Thymus (tissue), 11 donors: Measurements from ENCODE around the gene LY6G5C. TPM values are rescaled to one million over a fixed set of nuclear protein-coding genes. Genes with fewer than 3 reads are reported as not detected.

Experiments
- DNase-seq, 9 donors: peaks; one replicate each; pipeline ENCODE4 v3.0.0-alpha.2; 2013; ENCODE audit warnings: low spot score in 9 of 9, low read depth in 6 of 9, missing footprints in 1 of 9
- H3K27ac ChIP-seq, 2 donors: one replicate each; pipeline ENCODE4 v1.5.1; 2013; ENCODE audit warnings: control low read depth in 1 of 2, low read depth in 1 of 2, low read length in 1 of 2, mild to moderate bottlenecking in 1 of 2, moderate library complexity in 1 of 2
- H3K27me3 ChIP-seq, 2 donors: one replicate each; pipeline ENCODE4 v1.5.1; 2013; ENCODE audit warnings: low read length in 1 of 2; ENCODE audit not compliant: control insufficient read depth in 2 of 2, insufficient read depth in 1 of 2
- H3K36me3 ChIP-seq, 2 donors: one replicate each; pipeline ENCODE4 v1.5.1; 2013; ENCODE audit warnings: low read length in 1 of 2, mild to moderate bottlenecking in 1 of 2, moderate library complexity in 1 of 2; ENCODE audit not compliant: control insufficient read depth in 2 of 2, insufficient read depth in 2 of 2
- H3K4me1 ChIP-seq, 2 donors: one replicate each; pipeline ENCODE4 v1.5.1; 2013; ENCODE audit warnings: low read length in 2 of 2; ENCODE audit not compliant: control insufficient read depth in 2 of 2, insufficient read depth in 2 of 2
- H3K4me3 ChIP-seq, 2 donors: one replicate each; pipeline ENCODE4 v1.5.1; 2013; ENCODE audit warnings: low read length in 2 of 2, control low read depth in 1 of 2, mild to moderate bottlenecking in 1 of 2
- H3K9me3 ChIP-seq, 2 donors: one replicate each; pipeline ENCODE4 v1.5.1; 2013; ENCODE audit warnings: low read length in 1 of 2, mild to moderate bottlenecking in 1 of 2; ENCODE audit not compliant: control insufficient read depth in 2 of 2, insufficient read depth in 1 of 2
- WGBS: extraction: QIAGEN DNeasy Blood & Tissue Kit; methylation state at CpG from one replicate; pipeline ENCODE4 v1.1.7; 2013; 5-methylcytosine and 5-hydroxymethylcytosine counted together
- polyA plus RNA-seq: library from polyadenylated mRNA; stranded (reverse); fragments of 200-250 nt; gene quantifications from one replicate; pipeline ENCODE4 v1.2.3, GENCODE V29; 2013
- total RNA-seq: library from RNA; stranded (reverse); fragments of 120-200 nt; gene quantifications from one replicate; pipeline ENCODE4 v1.2.4, GENCODE V29; 2013
- donor health status: healthy.

The LY6G5C gene
- total and polyA plus RNA-seq, 2 donors = 0.90 to 9.1 TPM

DNA sequence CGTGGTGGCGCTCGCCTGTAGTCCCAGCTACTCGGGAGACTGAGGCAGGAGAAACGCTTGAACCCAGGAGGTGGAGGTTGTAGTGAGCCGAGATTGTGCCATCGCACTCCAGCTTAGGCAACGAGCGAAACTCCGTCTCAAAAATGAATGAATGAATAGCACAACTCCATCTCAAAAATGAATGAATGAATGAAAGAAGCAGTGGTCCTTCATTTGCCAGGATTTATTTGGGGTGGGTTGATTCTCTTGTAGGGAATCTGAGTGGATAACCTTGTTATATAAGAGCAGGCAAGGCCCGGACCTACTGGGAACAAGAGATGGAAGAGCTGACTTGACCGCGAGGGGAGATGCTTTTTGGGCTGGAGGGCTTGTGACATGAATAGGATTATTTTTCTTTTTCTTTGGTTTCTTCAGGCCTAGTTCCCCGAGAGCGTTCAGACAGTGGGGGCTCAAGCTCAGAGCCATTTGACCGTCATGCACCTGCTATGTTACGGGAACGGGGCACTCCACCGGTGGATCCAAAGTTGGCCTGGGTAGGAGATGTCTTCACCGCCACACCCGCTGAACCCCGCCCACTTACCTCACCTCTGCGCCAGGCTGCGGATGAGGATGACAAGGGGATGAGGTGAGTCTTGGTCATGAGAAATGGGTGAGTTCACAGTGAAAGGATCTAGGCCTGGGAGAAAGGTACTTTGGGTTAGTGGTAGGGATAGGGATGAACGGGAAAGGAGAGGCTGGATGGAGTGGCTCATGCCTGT lies 50.5 kb downstream of the LY6G5C start:
- Histone ChIP-seq H3K9me3 (no peaks in the 10 kb centered on the region), H3K36me3 (peaks cover 100% of the 10 kb centered on the region in 2 donors), H3K4me3 (no peak overlapping the region), H3K4me1 (no peaks in the 10 kb centered on the region), H3K27me3 (no peaks in the 10 kb centered on the region), H3K27ac (no peak overlapping the region)
- 98% methylated on average over 25 of the region's 25 CpGs for WGBS
- no peak for DNase-seq

DNA sequence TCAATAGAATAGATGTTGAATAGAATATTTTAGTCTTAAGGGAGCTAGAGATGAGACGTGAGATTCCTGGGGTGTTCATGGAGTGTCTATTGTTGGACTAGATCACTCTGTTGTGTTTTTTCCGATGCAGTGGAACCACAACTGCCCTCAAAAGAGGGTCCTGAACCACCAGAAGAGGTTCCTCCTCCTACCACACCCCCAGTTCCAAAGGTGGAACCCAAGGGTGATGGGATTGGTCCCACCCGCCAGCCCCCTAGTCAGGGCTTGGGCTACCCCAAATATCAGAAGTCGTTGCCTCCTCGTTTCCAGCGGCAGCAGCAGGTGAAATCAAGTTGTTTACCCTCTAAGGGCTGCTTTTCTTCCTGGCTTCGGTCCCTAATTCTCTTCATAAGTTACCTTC lies 51.9 kb downstream of the LY6G5C start:
- Histone ChIP-seq H3K4me1 (peaks cover 0 to 3% of the 10 kb centered on the region in 2 donors), H3K4me3 (no peak overlapping the region), H3K27me3 (no peaks in the 10 kb centered on the region), H3K9me3 (peaks cover 0 to 3% of the 10 kb centered on the region in 2 donors), H3K36me3 (peaks cover 99 to 100% of the 10 kb centered on the region in 2 donors), H3K27ac (no peak overlapping the region)
- DNase-seq = no peak
- 98% methylated on average over 7 of the region's 7 CpGs for WGBS

DNA sequence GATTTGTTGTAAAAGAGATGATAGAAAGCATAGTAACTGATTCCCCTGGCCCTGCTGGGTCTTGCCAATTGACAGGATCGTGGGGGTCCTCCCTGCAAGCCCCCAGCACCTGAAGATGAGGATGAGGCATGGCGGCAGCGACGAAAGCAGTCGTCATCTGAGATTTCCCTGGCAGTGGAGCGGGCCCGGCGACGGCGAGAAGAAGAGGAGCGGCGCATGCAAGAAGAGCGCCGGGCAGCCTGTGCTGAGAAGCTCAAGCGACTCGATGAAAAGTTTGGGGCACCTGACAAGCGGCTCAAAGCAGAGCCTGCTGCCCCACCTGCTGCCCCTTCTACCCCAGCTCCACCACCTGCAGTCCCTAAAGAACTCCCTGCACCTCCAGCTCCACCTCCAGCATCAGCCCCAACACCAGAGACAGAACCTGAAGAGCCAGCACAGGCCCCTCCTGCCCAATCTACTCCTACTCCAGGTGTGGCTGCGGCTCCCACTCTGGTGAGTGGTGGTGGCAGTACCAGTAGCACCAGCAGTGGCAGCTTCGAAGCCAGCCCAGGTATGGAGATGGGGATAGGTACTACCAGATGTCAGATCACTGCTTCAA lies 53.1 kb downstream of the LY6G5C start:
- DNase-seq = no peak
- no peak overlapping the region for H3K27ac ChIP-seq
- H3K27me3 ChIP-seq = no peaks in the 10 kb centered on the region
- H3K4me3 ChIP-seq = no peak overlapping the region
- H3K36me3 ChIP-seq = peaks cover 96 to 99% of the 10 kb centered on the region in 2 donors
- H3K9me3 ChIP-seq = peaks cover 0 to 3% of the 10 kb centered on the region in 2 donors
- WGBS = 98% methylated on average over 19 of the region's 19 CpGs
- peaks cover 0 to 5% of the 10 kb centered on the region in 2 donors for H3K4me1 ChIP-seq

DNA sequence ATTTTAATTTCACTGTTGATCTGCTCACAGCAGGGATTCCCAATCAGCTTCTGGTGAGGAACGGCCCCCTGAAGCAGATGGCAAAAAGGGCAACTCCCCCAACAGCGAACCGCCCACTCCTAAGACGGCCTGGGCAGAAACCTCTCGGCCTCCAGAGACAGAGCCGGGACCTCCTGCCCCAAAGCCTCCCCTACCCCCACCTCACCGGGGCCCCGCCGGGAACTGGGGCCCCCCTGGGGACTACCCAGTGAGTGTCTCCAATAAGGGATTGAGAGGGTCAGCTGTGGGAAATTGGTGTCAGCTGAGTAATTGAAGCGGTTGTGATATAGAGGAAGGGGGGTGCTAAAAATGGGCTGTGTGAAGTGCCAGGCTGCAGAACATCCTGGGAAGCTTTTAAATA lies 53.9 kb downstream of the LY6G5C start:
- WGBS = 98% methylated on average over 10 of the region's 10 CpGs
- no peak overlapping the region for H3K27ac ChIP-seq
- no peak overlapping the region for H3K4me3 ChIP-seq
- peaks cover 90 to 99% of the 10 kb centered on the region in 2 donors for H3K36me3 ChIP-seq
- no peak for DNase-seq
- no peaks in the 10 kb centered on the region for H3K27me3 ChIP-seq
- H3K4me1 ChIP-seq = peaks cover 2 to 14% of the 10 kb centered on the region in 2 donors
- peaks cover 0 to 3% of the 10 kb centered on the region in 2 donors for H3K9me3 ChIP-seq

Other genes starting within 250 kb of the LY6G5C start
Only the 30 nearest of the 38 such genes appear.
- gene DDX39B, start 139.1 kb downstream of the LY6G5C start, total RNA-seq = 305 TPM
- 761 TPM for gene DDX39B, start 139.1 kb downstream of the LY6G5C start, polyA plus RNA-seq
- 3.3 TPM for gene ATP6V1G2, start 134.5 kb downstream of the LY6G5C start, total RNA-seq
- gene ATP6V1G2, start 134.5 kb downstream of the LY6G5C start, polyA plus RNA-seq = 2.5 TPM
- 15.4 TPM for gene NFKBIL1, start 133.5 kb downstream of the LY6G5C start, total RNA-seq
- gene NFKBIL1, start 133.5 kb downstream of the LY6G5C start, polyA plus RNA-seq = 23.6 TPM
- 8.9 TPM for gene LTA, start 108.8 kb downstream of the LY6G5C start, total RNA-seq
- 2.2 TPM for gene LTA, start 108.8 kb downstream of the LY6G5C start, polyA plus RNA-seq
- gene TNF, start 105.5 kb downstream of the LY6G5C start, total RNA-seq = 3.5 TPM
- gene TNF, start 105.5 kb downstream of the LY6G5C start, polyA plus RNA-seq = 1.4 TPM
- gene LTB, start 98.6 kb downstream of the LY6G5C start, total RNA-seq = 337 TPM
- gene LTB, start 98.6 kb downstream of the LY6G5C start, polyA plus RNA-seq = 128 TPM
- gene LST1, start 94.8 kb downstream of the LY6G5C start, total RNA-seq = 134 TPM
- gene LST1, start 94.8 kb downstream of the LY6G5C start, polyA plus RNA-seq = 32.4 TPM
- gene NCR3, start 88.1 kb downstream of the LY6G5C start, total RNA-seq = 2.7 TPM
- gene NCR3, start 88.1 kb downstream of the LY6G5C start, polyA plus RNA-seq = 2.4 TPM
- gene AIF1, start 65.8 kb downstream of the LY6G5C start, total RNA-seq = 558 TPM
- gene AIF1, start 65.8 kb downstream of the LY6G5C start, polyA plus RNA-seq = 198 TPM
- 35.3 TPM for gene PRRC2A, start 60.4 kb downstream of the LY6G5C start, total RNA-seq
- 148 TPM for gene PRRC2A, start 60.4 kb downstream of the LY6G5C start, polyA plus RNA-seq
- gene BAG6, start 28.4 kb downstream of the LY6G5C start, total RNA-seq = 101 TPM
- gene BAG6, start 28.4 kb downstream of the LY6G5C start, polyA plus RNA-seq = 271 TPM
- gene APOM, start 25.2 kb downstream of the LY6G5C start, total RNA-seq = 6.1 TPM
- gene APOM, start 25.2 kb downstream of the LY6G5C start, polyA plus RNA-seq = 9.1 TPM
- gene C6orf47, start 20.3 kb downstream of the LY6G5C start, total RNA-seq = 19.1 TPM
- gene C6orf47, start 20.3 kb downstream of the LY6G5C start, polyA plus RNA-seq = 16.7 TPM
- 25.2 TPM for gene GPANK1, start 16.1 kb downstream of the LY6G5C start, total RNA-seq
- 13.8 TPM for gene GPANK1, start 16.1 kb downstream of the LY6G5C start, polyA plus RNA-seq
- 169 TPM for gene CSNK2B, start 15.0 kb downstream of the LY6G5C start, total RNA-seq
- 169 TPM for gene CSNK2B, start 15.0 kb downstream of the LY6G5C start, polyA plus RNA-seq
- 2.3 TPM for gene LY6G5B, start 11.1 kb downstream of the LY6G5C start, total RNA-seq
- 6.5 TPM for gene LY6G5B, start 11.1 kb downstream of the LY6G5C start, polyA plus RNA-seq
- 50.0 TPM for gene ABHD16A, start 22.3 kb upstream of the LY6G5C start, total RNA-seq
- 51.3 TPM for gene ABHD16A, start 22.3 kb upstream of the LY6G5C start, polyA plus RNA-seq
- gene LY6G6F, start 25.8 kb upstream of the LY6G5C start, total RNA-seq = 0.05 TPM
- gene LY6G6F, start 25.8 kb upstream of the LY6G5C start, polyA plus RNA-seq = not detected
- gene LY6G6D, start 34.3 kb upstream of the LY6G5C start, total RNA-seq = not detected
- gene LY6G6D, start 34.3 kb upstream of the LY6G5C start, polyA plus RNA-seq = not detected
- gene LY6G6C, start 40.7 kb upstream of the LY6G5C start, total RNA-seq = not detected
- gene LY6G6C, start 40.7 kb upstream of the LY6G5C start, polyA plus RNA-seq = 7.0 TPM
- gene MPIG6B, start 42.3 kb upstream of the LY6G5C start, total RNA-seq = 0.14 TPM
- gene MPIG6B, start 42.3 kb upstream of the LY6G5C start, polyA plus RNA-seq = 0.32 TPM
- gene DDAH2, start 48.2 kb upstream of the LY6G5C start, total RNA-seq = 49.6 TPM
- gene DDAH2, start 48.2 kb upstream of the LY6G5C start, polyA plus RNA-seq = 105 TPM
- gene CLIC1, start 55.5 kb upstream of the LY6G5C start, total RNA-seq = 431 TPM
- gene CLIC1, start 55.5 kb upstream of the LY6G5C start, polyA plus RNA-seq = 337 TPM
- gene MSH5, start 58.9 kb upstream of the LY6G5C start, total RNA-seq = 8.4 TPM
- 15.2 TPM for gene MSH5, start 58.9 kb upstream of the LY6G5C start, polyA plus RNA-seq
- gene SAPCD1, start 81.6 kb upstream of the LY6G5C start, total RNA-seq = 1.2 TPM
- gene SAPCD1, start 81.6 kb upstream of the LY6G5C start, polyA plus RNA-seq = 9.7 TPM
- 0.76 TPM for gene VWA7, start 96.3 kb upstream of the LY6G5C start, total RNA-seq
- 0.66 TPM for gene VWA7, start 96.3 kb upstream of the LY6G5C start, polyA plus RNA-seq
- gene VARS1, start 114.7 kb upstream of the LY6G5C start, total RNA-seq = 16.6 TPM
- gene VARS1, start 114.7 kb upstream of the LY6G5C start, polyA plus RNA-seq = 25.2 TPM
- gene LSM2, start 125.9 kb upstream of the LY6G5C start, total RNA-seq = 71.8 TPM
- 76.8 TPM for gene LSM2, start 125.9 kb upstream of the LY6G5C start, polyA plus RNA-seq
- 1.2 TPM for gene HSPA1L, start 134.2 kb upstream of the LY6G5C start, total RNA-seq
- 2.4 TPM for gene HSPA1L, start 134.2 kb upstream of the LY6G5C start, polyA plus RNA-seq
- 73.8 TPM for gene HSPA1A, start 134.5 kb upstream of the LY6G5C start, total RNA-seq
- gene HSPA1A, start 134.5 kb upstream of the LY6G5C start, polyA plus RNA-seq = 68.8 TPM